ENCODE measurements around the gene PBX3. TPM values are rescaled to one million over a fixed set of nuclear protein-coding genes. Genes with fewer than 3 reads are reported as not detected.

PBX3 gene
- total RNA-seq, 1 experiment from 2014 or later, result 1.5 TPM

DNA sequence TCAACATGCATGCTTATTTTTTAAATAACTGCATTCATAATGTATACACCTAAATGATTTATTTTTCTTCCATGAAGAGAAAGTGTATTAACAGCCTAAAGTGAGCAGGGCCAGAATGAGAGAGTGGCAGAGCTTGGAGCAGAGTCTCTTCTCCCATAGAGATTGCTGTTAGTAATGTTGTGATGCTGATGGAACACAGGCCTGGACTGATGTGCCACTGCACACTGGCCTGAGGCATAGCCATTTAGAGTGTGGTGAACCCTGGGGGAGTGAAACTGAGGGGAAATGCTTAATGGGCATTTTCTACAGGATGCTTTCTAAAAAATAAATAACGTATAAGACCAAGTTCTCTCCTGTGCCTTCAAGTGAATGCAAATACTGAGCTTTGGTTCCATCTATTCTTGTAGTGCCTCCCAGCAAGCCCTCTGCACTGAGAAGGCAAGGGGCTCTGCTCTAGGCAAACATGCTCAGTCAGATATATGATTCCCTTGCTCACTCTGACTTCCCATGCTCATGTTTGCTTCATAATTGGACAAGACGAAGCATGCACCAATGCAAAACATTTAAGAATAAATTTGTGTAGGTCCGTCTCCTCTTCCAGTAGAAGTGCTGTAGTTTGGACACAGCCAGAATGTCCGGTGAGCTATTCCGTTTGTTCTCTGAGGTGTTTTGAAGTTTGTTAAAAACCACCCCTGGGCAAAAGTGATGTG lies 185.7 kb downstream of the PBX3 start:
- Histone ChIP-seq H3K4me3 (ENCODE audit: low read depth, low read length, poor library complexity, severe bottlenecking) (no peak overlapping the region), H3K4me1 (ENCODE audit: insufficient read depth, low read length, poor library complexity, severe bottlenecking) (no peaks in the 10 kb centered on the region), H3K27me3 (replicated peaks; ENCODE audit: insufficient read depth, low read depth, low read length, poor library complexity) (peaks cover 22% of the 10 kb centered on the region), H3K27ac (ENCODE audit: low read depth, low read length, poor library complexity, severe bottlenecking) (no peak overlapping the region), H3K36me3 (ENCODE audit: insufficient read depth, low read length, poor library complexity, severe bottlenecking) (no peaks in the 10 kb centered on the region), H3K9me3 (ENCODE audit: low read depth, low read length, poor library complexity, severe bottlenecking) (no peaks in the 10 kb centered on the region)
- CTCF ChIA-PET, result no interaction called here
- no peak for DNase-seq (ENCODE audit: low spot score)
- POLR2A ChIA-PET (ENCODE audit: low non-redundant PET), result no interaction called here
- intact Hi-C loops (cut with micrococcal nuclease; ENCODE audit: unreplicated experiment), result no loop called here
- BruUV-seq (replicated peaks), result no TSS peak
- TF ChIP-seq CTCF (conservative IDR thresholded peaks at IDR 0.05; ENCODE audit: low read depth, low read length) (no peak), EZH2 (IDR thresholded peaks at IDR 0.05; ENCODE audit: borderline replicate concordance, low read depth, low read length, poor library complexity, severe bottlenecking) (no peak)

DNA sequence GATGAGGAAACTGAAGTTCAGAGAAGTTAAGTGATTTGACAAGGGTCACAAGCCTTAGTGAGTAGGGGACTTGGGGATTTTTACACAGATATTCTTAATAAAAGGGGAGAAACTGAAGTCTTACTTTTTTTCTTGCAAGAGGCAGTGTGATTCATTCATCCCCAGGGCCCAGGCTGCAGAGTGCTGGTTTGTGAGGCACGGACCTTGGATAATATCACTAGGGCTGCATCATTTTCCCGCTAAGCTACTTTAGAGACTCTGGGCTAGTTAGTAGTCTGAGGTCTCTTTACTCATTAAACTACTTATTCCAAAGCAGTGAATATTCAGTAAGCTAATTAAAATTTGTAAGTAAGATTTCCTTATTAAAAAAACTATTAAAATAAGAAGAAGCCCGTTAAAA lies 195.0 kb downstream of the PBX3 start:
- Histone ChIP-seq H3K4me1 (ENCODE audit: insufficient read depth, low read length, poor library complexity, severe bottlenecking) (no peaks in the 10 kb centered on the region), H3K27ac (ENCODE audit: low read depth, low read length, poor library complexity, severe bottlenecking) (no peak overlapping the region), H3K4me3 (ENCODE audit: low read depth, low read length, poor library complexity, severe bottlenecking) (no peak overlapping the region), H3K9me3 (ENCODE audit: low read depth, low read length, poor library complexity, severe bottlenecking) (no peaks in the 10 kb centered on the region), H3K27me3 (replicated peaks; ENCODE audit: insufficient read depth, low read depth, low read length, poor library complexity) (peaks cover 71% of the 10 kb centered on the region), H3K36me3 (ENCODE audit: insufficient read depth, low read length, poor library complexity, severe bottlenecking) (no peaks in the 10 kb centered on the region)
- no TSS peak for BruUV-seq (replicated peaks)
- TF ChIP-seq CTCF (conservative IDR thresholded peaks at IDR 0.05; ENCODE audit: low read depth, low read length), result no peak
- TF ChIP-seq EZH2 (IDR thresholded peaks at IDR 0.05; ENCODE audit: borderline replicate concordance, low read depth, low read length, poor library complexity, severe bottlenecking), result no peak
- ChIA-PET CTCF (no interaction called here), POLR2A (ENCODE audit: low non-redundant PET) (interaction anchor here (0.6 kb wide), 1 partner anchor 260 kb away, joined by 8 read pairs; no protein-coding TSS in a partner anchor)
- intact Hi-C loops (cut with micrococcal nuclease; ENCODE audit: unreplicated experiment), result no loop called here
- DNase-seq (ENCODE audit: low spot score), result no peak

GRCh38 chr9:125943831-125944230 lies 196.7 kb downstream of the PBX3 start:
- Histone ChIP-seq H3K4me3 (ENCODE audit: low read depth, low read length, poor library complexity, severe bottlenecking) (no peak overlapping the region), H3K36me3 (ENCODE audit: insufficient read depth, low read length, poor library complexity, severe bottlenecking) (no peaks in the 10 kb centered on the region), H3K4me1 (ENCODE audit: insufficient read depth, low read length, poor library complexity, severe bottlenecking) (no peaks in the 10 kb centered on the region), H3K27ac (ENCODE audit: low read depth, low read length, poor library complexity, severe bottlenecking) (no peak overlapping the region), H3K27me3 (replicated peaks; ENCODE audit: insufficient read depth, low read depth, low read length, poor library complexity) (peaks cover 63% of the 10 kb centered on the region), H3K9me3 (ENCODE audit: low read depth, low read length, poor library complexity, severe bottlenecking) (no peaks in the 10 kb centered on the region)
- no TSS peak for BruUV-seq (replicated peaks)
- ChIA-PET POLR2A (ENCODE audit: low non-redundant PET) (no interaction called here), CTCF (no interaction called here)
- intact Hi-C loops (cut with micrococcal nuclease; ENCODE audit: unreplicated experiment), result no loop called here
- DNase-seq (ENCODE audit: low spot score), result no peak
- TF ChIP-seq EZH2 (IDR thresholded peaks at IDR 0.05; ENCODE audit: borderline replicate concordance, low read depth, low read length, poor library complexity, severe bottlenecking), result no peak
- TF ChIP-seq CTCF (conservative IDR thresholded peaks at IDR 0.05; ENCODE audit: low read depth, low read length), result no peak
